GM19351 (cell line): Measurements from ENCODE around the gene DOCK4.
A peak's percentile ranks its signal among the peaks of the same experiment; 100 is the strongest.

ENCODE experiments used
- ATAC-seq: cut with Tn5 transposase; IDR thresholded peaks from one replicate; pipeline ENCODE4 v1.9.1; 2021; ENCODE audit warnings: mild to moderate bottlenecking, moderate library complexity; ENCODE audit not compliant: unreplicated experiment

DOCK4 gene

DNA sequence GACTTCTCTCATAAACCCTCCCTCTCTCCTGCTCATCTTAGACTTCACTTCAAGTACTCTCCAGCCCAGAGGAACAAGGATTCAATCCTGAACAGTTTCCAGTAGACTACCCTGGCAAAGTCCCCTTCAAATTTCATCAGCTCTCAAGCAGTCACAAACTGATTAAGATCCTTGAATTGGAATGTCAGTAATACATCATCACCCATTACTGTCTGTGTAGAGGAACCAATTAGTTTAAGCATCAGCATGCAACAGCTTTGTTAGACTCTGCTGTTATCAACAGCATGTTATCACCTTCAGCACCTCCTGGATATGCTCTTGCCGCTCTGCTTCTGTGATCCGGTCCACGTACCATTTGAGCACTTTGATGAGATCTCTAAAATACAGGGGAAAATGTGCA, 336.9 kb downstream of the DOCK4 start:
- ATAC-seq, result no peak

DNA sequence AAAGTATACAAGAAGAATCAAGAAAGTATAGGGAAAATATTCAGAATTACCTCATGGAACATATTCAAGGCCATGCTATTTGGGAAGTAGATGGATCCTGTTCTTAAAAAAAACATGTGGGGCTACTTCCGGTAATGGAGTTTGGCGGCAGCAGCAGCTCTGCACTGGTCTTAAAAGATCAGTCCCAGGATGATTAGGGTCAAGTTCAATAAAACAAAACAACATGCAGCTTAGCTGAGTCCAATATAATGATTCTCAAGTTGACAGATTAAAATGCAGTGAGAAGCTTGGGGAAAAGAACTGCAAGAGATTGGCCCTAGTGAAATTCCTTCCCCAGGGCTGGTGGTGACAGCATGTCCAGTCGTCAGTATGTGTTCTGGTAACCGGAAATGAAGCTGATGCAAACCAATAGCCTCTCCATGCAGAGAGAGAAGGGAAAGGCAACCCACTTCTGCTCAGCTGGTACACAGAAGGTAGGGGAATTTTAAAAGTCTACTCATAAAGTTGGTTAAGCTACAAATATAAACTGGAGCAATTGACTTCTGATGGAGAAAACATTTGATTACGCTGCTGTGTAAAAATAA, 338.8 kb downstream of the DOCK4 start:
- ATAC-seq, result no peak

DNA sequence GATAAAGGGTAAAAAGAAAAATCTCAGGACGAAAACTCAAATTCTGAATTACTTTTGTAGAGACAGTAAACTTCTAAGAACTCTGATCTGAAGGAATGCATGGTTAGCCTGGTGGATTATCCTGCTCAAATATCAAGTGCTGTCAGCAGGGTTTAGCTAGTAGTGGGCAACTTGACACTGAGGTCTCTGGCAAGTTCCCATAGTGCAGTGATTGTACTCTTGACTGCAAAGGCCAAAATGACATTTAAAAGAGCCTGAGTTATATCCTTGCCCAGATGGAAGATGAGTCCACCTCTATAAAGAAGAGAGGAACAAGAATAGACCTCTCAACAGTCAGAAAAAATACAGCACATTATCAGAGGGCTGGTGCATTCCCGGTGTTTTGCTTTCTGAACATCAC, 339.4 kb downstream of the DOCK4 start:
- no peak for ATAC-seq

DNA sequence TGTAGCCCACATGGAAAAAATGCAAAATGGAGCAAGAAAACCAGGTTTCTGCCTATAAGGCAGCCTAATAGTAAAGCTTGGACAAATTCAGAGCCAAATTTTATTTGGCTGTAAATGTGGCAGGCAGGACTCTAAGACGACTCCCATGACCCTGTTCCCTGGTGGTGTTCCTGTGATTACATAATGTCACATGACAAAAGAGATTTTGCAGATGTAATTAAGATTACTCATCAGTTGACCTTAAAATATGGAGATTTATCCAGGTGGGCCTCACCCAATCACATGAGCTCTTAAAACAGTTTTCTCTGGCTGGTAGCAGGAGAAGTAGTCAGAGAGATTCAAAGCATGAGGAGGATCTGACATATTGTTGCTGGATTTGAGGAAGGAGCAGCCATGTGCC, 340.8 kb downstream of the DOCK4 start:
- no peak for ATAC-seq

DNA sequence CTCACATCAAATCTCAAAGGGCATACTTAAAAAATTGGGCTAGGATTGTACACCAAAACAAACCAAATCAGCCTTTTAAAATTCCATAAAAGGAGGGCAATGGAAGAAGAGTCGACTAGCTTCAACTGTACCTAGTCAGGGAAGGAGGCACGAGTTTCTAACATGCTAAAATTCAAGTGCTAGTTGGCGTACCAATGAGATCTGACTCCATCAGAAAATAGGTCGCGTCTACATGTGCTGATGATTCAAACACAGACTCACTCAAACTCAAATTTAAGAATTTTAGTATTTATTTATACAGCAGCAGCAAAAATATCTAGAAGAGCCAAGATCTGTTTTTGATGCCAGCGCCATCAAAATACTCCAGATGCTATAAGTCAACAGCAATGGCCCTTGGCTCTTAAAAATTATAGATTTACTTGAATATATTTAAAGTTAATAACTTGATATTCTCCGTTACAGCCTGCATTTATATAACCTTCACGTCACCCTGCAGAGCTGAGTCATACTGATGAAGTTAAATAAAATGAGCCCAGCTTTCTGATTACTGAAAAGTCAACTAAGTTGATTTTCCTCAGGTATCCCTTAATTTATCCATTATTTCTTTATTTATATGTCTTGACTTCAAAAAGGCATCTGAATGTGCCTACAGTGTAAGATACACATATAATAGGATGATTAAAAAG, 341.8 kb downstream of the DOCK4 start:
- no peak for ATAC-seq

DNA sequence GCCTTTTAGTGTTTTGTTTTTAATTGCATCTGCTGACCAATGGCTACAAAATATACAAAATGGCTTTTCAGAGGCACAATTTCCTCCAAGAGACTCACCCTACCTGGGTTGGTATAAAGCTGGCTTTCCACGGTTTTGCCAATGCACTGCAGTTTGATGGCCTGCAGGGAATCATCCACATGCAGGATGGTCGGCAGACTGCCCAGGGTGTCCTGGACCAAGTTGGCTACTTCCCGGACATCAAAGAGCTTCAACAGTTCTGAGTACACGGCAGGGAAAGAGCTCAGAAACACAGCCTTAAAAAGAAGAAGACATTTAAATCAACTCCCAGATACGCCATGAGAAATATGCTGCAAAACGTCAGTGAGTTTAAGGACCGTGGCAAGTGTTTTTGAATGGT, 342.9 kb downstream of the DOCK4 start:
- no peak for ATAC-seq

DNA sequence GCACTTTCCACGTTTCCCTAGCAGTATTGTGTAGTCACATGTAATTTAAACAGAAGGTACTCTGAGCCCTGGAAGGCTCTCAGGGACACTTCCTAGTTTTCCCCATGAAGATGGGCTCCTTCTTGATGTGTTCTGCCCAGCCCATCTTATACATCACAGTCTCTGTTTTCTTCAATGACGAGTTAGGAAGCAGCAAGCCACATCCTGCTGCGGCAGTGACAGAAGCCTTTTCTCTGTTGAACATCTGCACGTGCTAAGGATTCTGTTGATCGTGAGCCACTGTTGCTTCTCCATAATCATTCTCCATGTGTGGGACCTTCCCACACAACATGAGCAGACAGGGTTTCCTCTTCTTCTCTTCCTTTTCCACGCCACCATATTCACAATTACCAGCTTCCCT, 346.0 kb downstream of the DOCK4 start:
- ATAC-seq, result no peak

GRCh38 chr7:111858331-111858730, 347.9 kb downstream of the DOCK4 start:
- ATAC-seq, result no peak

GRCh38 chr7:111855842-111856227, 350.4 kb downstream of the DOCK4 start:
- ATAC-seq, result no peak

DNA sequence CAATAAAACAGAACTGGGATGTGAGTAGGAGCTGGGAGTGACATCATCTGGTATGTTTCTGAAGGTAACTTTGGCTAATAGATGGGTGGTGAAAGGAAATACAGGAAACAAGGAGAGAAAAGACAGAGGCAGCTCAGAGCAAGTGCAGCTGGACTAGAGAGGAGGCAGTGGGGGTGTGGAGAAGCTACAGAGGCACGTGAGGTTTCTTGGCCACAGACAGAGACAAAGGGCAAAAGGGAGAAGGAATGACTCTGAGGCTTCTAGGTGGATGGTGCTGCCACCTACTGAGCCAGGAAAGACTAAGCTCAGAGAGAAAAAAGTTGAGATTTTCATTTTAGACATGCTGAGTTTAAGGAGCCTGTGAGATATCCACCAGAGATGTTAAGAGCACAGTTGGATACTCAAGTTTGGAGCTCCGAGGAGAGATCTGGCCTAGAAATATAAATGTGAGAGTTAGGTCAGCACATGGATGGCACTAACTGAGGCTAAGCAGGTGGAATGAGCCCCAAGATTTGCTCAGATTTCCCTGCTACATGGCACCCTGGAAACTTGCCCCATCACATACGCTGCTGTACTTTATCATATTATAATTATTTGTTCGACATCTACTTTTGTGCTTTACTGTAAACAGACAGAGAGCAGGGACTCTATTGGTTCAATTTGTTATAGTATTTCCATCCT, 350.9 kb downstream of the DOCK4 start:
- peak; percentile 92 for ATAC-seq

- no peak for ATAC-seq
These were observed 352.8 kb downstream of the DOCK4 start for GRCh38 chr7:111853201-111853990.

DNA sequence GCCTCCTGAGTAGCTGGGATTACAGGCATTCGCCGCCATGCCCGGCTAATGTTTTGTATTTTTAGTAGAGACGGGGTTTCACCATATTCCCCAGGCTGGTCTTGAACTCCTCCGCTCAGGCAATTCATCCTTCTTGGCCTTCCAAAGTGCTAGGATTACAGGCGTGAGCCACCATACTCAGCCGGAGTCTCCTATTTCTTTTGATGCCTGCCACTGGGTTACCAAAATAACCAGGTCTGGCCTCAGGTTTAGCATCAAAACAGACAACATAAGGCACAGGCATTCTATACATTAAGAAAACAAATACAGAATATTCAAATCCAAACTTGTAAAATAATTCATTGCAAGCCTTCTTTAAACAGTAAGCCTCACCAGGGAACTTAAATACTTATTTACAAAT, 354.1 kb downstream of the DOCK4 start:
- no peak for ATAC-seq

DNA sequence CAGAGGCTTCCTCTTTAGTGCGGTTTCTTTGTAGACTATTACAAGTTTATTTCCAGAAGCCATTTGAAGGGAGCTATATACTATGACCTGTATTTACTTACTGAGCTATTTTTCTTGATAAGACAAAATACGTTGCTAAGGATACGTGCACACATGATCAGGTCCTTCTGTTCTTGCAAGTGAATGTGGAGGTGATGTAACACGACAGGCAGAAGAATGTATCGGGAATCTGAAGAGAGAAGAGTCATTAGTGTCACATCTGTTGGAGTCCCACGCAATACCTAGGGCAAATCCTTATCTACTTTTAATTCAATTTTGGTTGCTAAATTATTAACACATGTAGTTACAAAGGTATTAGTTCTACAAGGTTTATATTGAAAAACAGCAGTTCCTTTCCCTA, 359.3 kb downstream of the DOCK4 start:
- no peak for ATAC-seq

DNA sequence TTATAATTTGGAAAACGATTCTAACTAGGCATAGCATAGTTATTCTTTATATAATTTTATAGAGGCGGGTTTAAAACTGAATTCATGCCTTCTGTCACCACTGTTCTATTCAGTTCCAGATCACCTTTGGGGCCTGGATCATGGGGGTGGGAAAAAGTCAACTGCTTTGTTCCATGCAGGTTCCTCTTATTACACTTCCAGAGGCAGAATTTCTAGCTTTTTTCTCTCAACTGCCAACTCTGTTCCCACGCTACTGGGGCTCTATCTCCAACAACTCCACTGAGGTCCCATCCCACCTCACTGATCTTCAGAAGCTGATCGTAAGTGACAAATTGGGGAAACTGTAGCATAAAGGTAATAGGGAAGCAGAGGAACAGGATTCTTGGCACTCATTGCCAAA, 360.3 kb downstream of the DOCK4 start:
- ATAC-seq, result no peak

DNA sequence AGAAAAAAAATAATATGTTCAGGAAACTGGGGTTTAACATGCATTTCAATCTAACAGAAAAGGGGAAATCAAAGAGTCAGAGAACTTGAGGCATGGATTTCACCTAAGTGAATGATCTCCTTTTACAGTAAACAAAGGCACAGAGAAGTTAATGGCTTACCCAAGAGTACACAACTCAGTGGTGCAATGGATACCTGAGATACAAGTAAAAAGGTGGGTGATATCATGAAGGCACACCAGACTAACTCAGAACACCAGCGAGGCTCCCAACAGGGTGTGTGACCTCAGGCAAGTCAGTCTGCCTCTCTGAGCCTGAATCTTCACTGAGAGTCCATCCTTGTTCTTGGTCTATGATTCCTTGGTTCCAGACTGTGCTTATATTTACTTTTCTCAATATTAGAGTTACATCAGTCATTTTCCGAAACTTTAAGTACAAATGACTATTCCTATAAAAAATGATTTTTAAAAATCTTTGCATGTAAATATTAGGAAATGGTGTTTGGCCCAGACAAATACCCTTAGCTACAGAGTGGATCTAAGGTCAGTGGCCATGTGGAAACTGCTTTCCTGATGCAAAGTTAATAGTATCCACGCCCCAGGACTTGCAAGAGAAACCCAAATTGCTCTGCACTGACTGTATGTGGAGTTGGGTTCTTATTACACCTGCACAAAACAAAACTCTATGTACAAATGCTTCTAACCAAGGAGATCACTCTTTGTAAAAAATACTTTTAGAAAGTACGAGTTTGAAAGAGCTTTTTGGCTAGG, 361.1 kb downstream of the DOCK4 start:
- ATAC-seq, result no peak

- ATAC-seq, result no peak
These were observed 363.7 kb downstream of the DOCK4 start for GRCh38 chr7:111842491-111842890.

- no peak for ATAC-seq
These were observed 364.5 kb downstream of the DOCK4 start for GRCh38 chr7:111841596-111842205.

GRCh38 chr7:111840528-111840927, 365.7 kb downstream of the DOCK4 start:
- no peak for ATAC-seq

DNA sequence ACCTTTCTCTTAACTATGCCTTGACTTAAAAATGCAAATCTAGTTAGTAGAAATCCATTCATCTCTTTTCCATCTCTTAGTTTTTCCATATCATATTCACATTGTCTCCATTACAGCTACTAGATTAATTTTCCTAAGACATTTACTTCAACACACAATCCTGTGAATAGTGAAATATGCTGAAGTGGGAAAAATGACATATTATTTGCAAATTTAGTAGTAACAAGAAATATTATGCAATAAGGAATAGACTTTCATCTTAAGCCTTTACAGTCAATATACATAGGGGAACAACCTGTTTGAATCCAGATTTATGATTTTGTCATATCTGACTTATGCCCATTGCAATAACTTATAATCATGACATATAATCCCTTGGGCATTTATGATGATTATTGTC, 366.9 kb downstream of the DOCK4 start:
- no peak for ATAC-seq

DNA sequence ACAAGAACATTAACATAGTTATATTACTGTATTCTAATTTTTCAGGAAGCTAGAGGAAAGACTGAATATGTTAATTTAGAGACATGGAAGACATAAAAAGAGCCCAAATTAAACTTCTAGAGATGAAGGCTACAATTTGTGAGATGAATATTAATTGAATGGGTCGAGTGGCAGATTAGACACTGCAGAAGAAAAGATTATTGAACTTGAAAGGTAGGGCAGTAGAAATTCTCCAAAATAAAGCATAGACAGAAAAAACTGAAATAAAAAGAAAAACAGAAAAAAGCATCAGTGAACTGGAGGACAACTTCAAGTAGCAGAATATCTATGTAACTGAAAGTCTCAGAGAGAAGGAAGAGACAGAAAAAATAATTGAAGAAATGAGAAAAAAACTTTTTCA, 369.6 kb downstream of the DOCK4 start:
- no peak for ATAC-seq

DNA sequence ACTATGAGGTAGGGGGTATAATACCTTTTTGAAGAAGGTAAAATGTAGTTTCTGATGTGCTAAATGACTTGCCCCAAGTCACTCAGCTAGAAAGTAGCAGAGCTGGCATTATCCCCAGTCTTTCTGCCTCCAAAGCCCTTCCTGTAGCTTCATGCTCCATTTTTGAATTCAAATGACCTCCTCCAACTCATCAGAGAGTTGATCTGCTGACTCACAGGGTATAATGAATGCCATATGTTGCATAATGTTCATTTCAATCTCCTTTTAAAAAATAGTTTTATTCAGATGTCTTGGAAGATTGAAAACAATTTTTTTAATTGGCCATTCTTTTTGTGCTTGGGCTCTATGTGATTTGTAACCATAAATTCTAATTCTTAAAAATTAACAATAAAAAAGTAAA, 371.1 kb downstream of the DOCK4 start:
- ATAC-seq, result no peak
